Right lobe of liver (tissue), 4 donors: ENCODE measurements around the gene OR51F2.

Source experiments
- POLR2A ChIP-seq: fragments of 450-650 bp; IDR thresholded peaks from one replicate; pipeline ENCODE4 v1.6.1; 2017; ENCODE audit warnings: antibody characterized with exemption, mild to moderate bottlenecking
- TF ChIP-seq, protein P1 (sequence below), 4 donors: fragments of 200-600 bp in 3 of 4; fragments of 450-650 bp in 1 of 4; IDR thresholded peaks; one replicate each; pipeline versions ENCODE4 v1.5.1 to v1.8.0; 2016 to 2022; ENCODE audit warnings: antibody characterized with exemption in 4 of 4, mild to moderate bottlenecking in 2 of 4
- donor health status: DM: no; HTN: no; CAD: no.
- donor health status: DM: no; HTN: no; CAD: no.
- donor health status: DM: no; HTN: yes; CAD: no.

GRCh38 chr11:4830346-4830745 is 9.2 kb downstream of the OR51F2 start:
- TF ChIP-seq POLR2A = no peak
- TF ChIP-seq, protein P1, sequence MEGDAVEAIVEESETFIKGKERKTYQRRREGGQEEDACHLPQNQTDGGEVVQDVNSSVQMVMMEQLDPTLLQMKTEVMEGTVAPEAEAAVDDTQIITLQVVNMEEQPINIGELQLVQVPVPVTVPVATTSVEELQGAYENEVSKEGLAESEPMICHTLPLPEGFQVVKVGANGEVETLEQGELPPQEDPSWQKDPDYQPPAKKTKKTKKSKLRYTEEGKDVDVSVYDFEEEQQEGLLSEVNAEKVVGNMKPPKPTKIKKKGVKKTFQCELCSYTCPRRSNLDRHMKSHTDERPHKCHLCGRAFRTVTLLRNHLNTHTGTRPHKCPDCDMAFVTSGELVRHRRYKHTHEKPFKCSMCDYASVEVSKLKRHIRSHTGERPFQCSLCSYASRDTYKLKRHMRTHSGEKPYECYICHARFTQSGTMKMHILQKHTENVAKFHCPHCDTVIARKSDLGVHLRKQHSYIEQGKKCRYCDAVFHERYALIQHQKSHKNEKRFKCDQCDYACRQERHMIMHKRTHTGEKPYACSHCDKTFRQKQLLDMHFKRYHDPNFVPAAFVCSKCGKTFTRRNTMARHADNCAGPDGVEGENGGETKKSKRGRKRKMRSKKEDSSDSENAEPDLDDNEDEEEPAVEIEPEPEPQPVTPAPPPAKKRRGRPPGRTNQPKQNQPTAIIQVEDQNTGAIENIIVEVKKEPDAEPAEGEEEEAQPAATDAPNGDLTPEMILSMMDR (IDR thresholded peaks at IDR 0.05) = no peak
